GM10248 (cell line): ENCODE measurements around the gene TEK.

Experiments
- CTCF ChIA-PET: fragments of 300-600 bp; sonication (Branson Sonifier 250); formaldehyde crosslinking; extraction: SDS; loops from one replicate; lab custom pipeline; 2021; ENCODE audit warnings: antibody characterized with exemption; lab: Yijun Ruan, JAX
- POLR2A ChIA-PET: fragments of 350-650 bp; sonication (Branson Sonifier 250); formaldehyde crosslinking; extraction: SDS; loops from one replicate; lab custom pipeline; 2020; ENCODE audit warnings: antibody characterized with exemption; lab: Yijun Ruan, JAX
- DNase-seq: peaks from one replicate; pipeline ENCODE4 v3.0.0; 2012; ENCODE audit errors: extremely low spot score
- TF ChIP-seq, protein P1 (sequence below): IDR thresholded peaks from 2 replicates; pipeline ENCODE4 v1.5.1; 2012; ENCODE audit warnings: mild to moderate bottlenecking, low read depth; ENCODE audit errors: extremely low read depth, missing control alignments, control extremely low read depth

Gene TEK

GRCh38 chr9:27108981-27109541 lies at the start of gene TEK:
TEK (plus strand) TSS chr9:27109225; CDS start chr9:27109591, 366 bp downstream.
- ChIA-PET CTCF (no interaction called here), POLR2A (no interaction called here)
- DNase-seq = no peak
- TF ChIP-seq, protein P1, sequence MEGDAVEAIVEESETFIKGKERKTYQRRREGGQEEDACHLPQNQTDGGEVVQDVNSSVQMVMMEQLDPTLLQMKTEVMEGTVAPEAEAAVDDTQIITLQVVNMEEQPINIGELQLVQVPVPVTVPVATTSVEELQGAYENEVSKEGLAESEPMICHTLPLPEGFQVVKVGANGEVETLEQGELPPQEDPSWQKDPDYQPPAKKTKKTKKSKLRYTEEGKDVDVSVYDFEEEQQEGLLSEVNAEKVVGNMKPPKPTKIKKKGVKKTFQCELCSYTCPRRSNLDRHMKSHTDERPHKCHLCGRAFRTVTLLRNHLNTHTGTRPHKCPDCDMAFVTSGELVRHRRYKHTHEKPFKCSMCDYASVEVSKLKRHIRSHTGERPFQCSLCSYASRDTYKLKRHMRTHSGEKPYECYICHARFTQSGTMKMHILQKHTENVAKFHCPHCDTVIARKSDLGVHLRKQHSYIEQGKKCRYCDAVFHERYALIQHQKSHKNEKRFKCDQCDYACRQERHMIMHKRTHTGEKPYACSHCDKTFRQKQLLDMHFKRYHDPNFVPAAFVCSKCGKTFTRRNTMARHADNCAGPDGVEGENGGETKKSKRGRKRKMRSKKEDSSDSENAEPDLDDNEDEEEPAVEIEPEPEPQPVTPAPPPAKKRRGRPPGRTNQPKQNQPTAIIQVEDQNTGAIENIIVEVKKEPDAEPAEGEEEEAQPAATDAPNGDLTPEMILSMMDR = no peak

DNA sequence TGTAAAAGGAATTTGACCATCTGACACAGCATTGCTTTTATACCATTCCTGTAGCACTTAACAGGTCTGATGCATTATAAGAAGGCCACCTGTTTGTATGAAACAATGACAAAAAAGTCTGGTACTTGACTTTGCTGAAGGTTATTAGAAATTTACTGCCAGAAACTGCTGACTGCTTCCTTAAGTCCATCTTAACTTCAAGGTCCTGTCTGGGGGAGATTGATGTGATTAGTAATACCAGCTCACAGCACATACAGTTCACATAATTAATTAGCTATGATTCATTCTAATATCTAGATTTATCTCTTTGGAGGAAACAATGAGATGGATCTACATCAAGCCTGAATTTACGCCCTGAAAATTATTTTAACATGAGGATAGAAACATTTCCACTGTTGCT lies 49.6 kb upstream of the TEK start:
- ChIA-PET CTCF (interaction anchor here (1.6 to 2.3 kb wide), 2 partner anchors 10 to 11 kb away, joined by 4 to 5 read pairs; no protein-coding TSS in a partner anchor), POLR2A (no interaction called here)
- DNase-seq = no peak
- TF ChIP-seq, protein P1 = no peak

GRCh38 chr9:27059907-27060306 lies 49.1 kb upstream of the TEK start:
- DNase-seq = no peak
- ChIA-PET CTCF (interaction anchor here (1.6 to 2.3 kb wide), 2 partner anchors 11 kb away, joined by 4 to 5 read pairs; no protein-coding TSS in a partner anchor), POLR2A (no interaction called here)
- TF ChIP-seq, protein P1 = no peak

GRCh38 chr9:27065288-27065687 lies 43.7 kb upstream of the TEK start:
- no peak for DNase-seq
- ChIA-PET CTCF (no interaction called here), POLR2A (no interaction called here)
- TF ChIP-seq, protein P1 = no peak

DNA sequence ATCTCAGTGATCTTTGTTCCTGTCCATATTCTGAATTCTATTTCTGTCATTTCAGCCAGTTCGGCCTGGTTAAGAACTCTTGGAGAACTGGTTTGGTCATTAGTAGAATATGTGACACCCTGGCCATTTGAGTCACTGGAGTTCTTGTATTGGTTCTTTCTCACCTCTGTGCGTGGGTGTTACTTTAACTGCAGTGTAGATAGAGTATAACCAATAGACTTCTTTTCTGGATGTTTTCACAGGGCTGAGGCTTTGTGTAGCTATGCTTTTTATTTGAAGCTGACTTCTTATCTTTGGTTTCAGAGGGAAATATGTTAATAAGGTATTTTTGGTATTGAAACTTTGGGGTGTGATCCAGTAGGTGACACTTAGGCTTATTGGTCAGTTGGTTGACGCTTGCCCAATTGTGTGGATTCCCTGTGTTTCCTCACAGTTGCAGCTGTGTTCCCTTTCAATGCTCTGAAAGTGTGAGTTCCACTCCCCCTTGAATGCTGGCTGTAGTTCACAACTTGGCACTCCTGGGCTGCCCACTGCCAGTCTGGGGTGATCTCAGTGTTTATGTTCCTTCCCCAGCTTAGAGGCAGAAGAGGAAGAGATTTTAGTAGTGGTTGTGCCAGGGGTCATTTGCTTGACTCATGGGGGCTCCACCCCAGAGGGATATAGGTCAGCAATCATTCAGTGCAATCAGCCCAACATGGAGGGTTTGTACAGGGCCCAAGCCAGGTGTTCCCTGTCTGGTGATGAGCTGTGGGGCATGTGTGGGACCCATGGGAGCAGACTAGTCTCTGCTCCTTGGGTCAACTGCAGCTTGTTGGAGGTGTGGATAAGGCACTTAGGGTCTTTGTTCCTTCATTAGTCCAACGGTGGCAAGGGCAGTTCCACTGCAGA lies 34.9 kb upstream of the TEK start:
- ChIA-PET POLR2A (no interaction called here), CTCF (no interaction called here)
- DNase-seq = no peak
- TF ChIP-seq, protein P1 = no peak

- no peak for DNase-seq
- TF ChIP-seq, protein P1 = no peak
- POLR2A ChIA-PET = no interaction called here
- CTCF ChIA-PET = no interaction called here
Measured at GRCh38 chr9:27078685-27079084, 30.3 kb upstream of the TEK start.
